Left renal cortex interstitium (tissue), 4 donors: ENCODE measurements around the gene MACC1. TPM values are rescaled to one million over a fixed set of nuclear protein-coding genes. Genes with fewer than 3 reads are reported as not detected.

Experiments used
- DNase-seq, 4 donors: peaks; one replicate each; pipeline ENCODE4 v3.0.0-alpha.2; 2013; ENCODE audit warnings: low read depth in 4 of 4, low spot score in 2 of 4, missing footprints in 1 of 4
- polyA plus RNA-seq, 4 donors: library from polyadenylated mRNA; unstranded; fragments of 120-200 nt; gene quantifications; one replicate each; pipeline ENCODE4 v1.2.1, GENCODE V29; 2013; ENCODE audit not compliant: insufficient read length in 4 of 4

Gene MACC1
- polyA plus RNA-seq, 4 donors = 9.6 to 11.1 (median 10.9) TPM

- DNase-seq = no peak
These were observed 12.7 kb upstream of the MACC1 start for GRCh38 chr7:20229646-20230500.

- DNase-seq = no peak
These were observed 11.9 kb upstream of the MACC1 start for GRCh38 chr7:20229081-20229480.

- no peak for DNase-seq
These were observed 11.5 kb upstream of the MACC1 start for GRCh38 chr7:20228654-20229053.

- DNase-seq = no peak
These were observed 10.2 kb upstream of the MACC1 start for GRCh38 chr7:20227291-20227795.

GRCh38 chr7:20226860-20227259 is 9.7 kb upstream of the MACC1 start:
- DNase-seq = no peak

GRCh38 chr7:20225384-20225783 is 8.2 kb upstream of the MACC1 start:
- no peak for DNase-seq

- DNase-seq = no peak
These were observed 6.8 kb upstream of the MACC1 start for GRCh38 chr7:20224025-20224424.

- DNase-seq = no peak
These were observed 6.2 kb upstream of the MACC1 start for GRCh38 chr7:20223356-20223755.

- no peak for DNase-seq
These were observed 5.1 kb upstream of the MACC1 start for GRCh38 chr7:20222219-20222828.

- DNase-seq = no peak
These were observed 3.9 kb upstream of the MACC1 start for GRCh38 chr7:20220921-20221547.

GRCh38 chr7:20220293-20220761 is 3.1 kb upstream of the MACC1 start:
- DNase-seq = no peak

- no peak for DNase-seq
These were observed 2.5 kb upstream of the MACC1 start for GRCh38 chr7:20219446-20220292.

GRCh38 chr7:20219062-20219445 is 1.9 kb upstream of the MACC1 start:
- DNase-seq = no peak

GRCh38 chr7:20218279-20218678 is 1.1 kb upstream of the MACC1 start:
- DNase-seq = no peak

GRCh38 chr7:20216406-20217036 is 663 bp downstream of the MACC1 start:
- no peak for DNase-seq

- no peak for DNase-seq
These were observed 2.1 kb downstream of the MACC1 start for GRCh38 chr7:20214921-20215669.

GRCh38 chr7:20214132-20214531 is 3.1 kb downstream of the MACC1 start:
- no peak for DNase-seq

GRCh38 chr7:20213378-20213777 is 3.8 kb downstream of the MACC1 start:
- DNase-seq = no peak

- DNase-seq = no peak
These were observed 5.8 kb downstream of the MACC1 start for GRCh38 chr7:20211376-20211775.
